COLO668 (cell line): ENCODE measurements around the gene MRPL39.

Source experiments
- DNase-seq: peaks from one replicate; lab custom pipeline; 2025; ENCODE audit not compliant: unreplicated experiment; lab: John Stamatoyannopoulos, UW

Gene MRPL39

GRCh38 chr21:25615880-25616279 is 8.6 kb upstream of the MRPL39 start:
- no peak for DNase-seq

GRCh38 chr21:25614441-25614840 is 7.2 kb upstream of the MRPL39 start:
- no peak for DNase-seq

- peak; percentile 78 for DNase-seq
Observed at GRCh38 chr21:25608044-25608737, 910 bp upstream of the MRPL39 start.

DNA sequence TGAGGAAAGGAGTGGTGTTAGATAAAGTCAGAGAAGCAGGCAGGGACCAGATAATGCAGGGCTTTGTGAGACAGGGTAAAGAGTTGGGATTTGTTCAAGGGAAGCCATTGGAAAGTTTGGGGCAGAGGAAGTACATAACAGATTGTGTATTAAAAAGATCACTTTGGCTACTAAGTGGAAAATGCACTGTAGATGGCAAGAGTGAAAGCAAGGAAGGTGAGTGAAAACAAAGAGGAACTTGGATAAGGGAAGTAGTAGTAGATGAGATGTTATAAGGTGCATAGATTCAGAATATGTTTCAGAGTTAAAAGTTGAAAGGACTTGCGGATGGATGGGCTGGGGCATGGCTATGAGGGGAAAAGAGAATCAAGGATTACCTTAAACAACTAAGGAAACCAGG is 17.4 kb downstream of the MRPL39 start:
- DNase-seq, result no peak

GRCh38 chr21:25586791-25587190 is 20.5 kb downstream of the MRPL39 start:
- DNase-seq, result no peak

GRCh38 chr21:25586326-25586725 is 21.0 kb downstream of the MRPL39 start:
- no peak for DNase-seq

DNA sequence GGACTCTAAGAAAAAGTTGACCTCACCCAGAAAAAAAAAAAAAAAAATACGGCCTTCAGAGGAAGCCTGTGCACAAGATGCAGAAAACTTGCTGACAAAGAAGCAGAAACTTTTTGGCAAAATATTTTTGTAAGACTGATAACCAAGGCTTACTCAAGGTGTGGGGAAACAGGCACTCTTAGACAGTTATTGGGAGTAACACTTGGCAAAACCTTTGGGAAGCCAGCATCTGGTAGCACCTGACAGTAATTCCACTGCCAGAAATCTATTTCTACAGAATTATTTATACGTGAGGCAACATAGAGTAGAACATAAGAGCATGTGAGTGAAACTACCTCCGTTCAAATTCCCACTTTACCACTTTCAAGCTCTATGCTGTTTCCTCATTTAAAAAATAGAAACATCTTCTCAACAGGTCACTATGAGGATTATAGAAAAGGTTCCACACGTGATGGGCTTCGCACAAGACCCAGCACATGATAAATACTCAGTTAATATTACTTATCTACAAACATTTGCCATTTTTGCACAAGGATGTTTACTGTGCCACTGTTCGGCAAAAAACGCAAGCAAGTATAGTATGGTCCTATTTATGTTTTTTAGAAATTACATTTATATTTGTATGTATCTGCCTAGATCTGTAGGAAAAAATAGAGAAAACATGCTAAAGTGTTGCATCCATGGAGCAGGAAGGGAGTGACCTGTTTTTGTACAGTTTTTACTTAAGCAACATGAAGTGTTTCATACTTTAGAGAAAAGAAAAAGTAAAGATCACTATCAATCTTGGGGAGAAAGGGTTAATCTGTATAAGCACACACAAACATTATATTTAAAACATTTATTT is 22.2 kb downstream of the MRPL39 start:
- no peak for DNase-seq

GRCh38 chr21:25583370-25584130 is 23.7 kb downstream of the MRPL39 start:
- peak; percentile 32 for DNase-seq

DNA sequence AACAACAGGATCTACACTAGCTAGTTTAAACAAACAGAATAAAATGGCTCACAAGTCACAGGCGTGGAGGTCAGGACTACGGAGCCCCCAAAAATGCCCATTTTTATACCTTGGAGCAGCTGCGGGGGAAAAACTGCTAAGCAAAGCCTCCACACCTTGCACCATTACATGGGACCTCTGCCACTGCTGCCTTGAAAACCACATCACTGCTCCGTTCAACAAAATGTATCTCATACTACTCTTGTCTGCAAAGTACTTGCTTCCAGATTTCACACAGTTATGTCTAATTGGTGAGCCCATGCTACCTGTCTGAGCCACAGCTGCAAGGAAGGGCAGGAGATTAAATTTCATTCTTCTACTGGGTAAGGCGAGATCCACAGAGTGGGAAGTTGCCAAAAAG is 24.4 kb downstream of the MRPL39 start:
- DNase-seq, result peak; percentile 37

DNA sequence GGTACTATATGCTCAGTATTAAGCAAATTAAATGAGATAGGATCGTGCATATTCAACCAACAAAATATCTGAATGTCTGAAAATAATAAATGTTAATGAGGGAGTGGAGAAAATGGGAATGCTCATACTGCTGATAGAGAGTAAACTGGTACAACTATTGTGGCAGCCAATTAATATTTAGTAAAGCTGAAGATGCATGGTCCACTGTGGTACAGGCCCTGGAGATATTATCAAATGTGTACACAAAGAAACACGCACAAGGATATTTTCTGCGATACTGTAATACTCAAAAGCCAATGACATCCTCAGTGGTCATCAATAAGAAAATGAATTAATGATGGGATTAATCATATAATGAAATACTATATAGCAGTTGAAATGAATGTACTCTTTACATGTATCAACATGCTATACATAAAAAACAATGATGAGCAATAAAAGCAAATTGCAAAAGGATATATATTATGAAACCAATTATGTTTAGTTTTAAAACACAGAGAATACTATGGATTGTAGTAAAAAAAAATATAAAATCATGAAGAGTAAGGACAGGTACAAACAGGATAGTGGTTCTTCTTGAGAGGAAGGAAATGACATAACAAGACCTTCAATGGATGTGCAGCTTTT is 25.0 kb downstream of the MRPL39 start:
- no peak for DNase-seq

DNA sequence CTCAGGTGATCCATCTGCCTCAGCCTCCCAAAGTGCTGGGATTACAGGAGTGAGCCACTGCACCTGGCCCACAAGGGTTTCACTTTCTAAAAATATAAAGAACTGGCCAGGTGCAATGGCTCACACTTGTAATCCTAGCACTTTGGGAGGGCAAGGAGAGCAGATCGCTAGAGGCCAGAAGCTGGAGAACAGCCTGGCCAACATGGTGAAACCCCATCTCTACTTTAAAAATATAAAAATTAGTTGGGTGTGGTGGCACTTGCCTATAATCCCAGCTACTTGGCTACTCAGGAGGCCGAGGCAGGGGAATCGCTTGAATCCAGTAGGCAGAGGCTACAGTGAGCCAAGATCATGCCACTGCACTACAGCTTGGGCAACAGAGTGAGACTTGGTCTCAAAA is 25.7 kb downstream of the MRPL39 start:
- peak; percentile 13 for DNase-seq

DNA sequence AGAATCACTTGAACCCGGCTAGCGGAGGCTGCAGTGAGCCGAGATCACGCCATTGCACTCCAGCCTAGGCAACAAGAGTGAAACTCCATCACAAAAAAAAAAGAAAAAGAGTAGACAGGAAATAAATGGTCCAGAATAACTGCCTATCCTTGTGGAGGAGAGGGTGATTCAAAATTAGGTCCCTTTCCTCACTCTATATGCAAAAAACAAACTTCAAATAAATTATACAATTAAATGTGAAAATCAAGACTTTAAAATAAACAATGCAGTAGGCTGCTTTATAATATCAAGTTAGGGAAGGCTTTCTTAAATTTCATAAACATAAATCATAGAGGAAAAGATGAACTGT is 26.4 kb downstream of the MRPL39 start:
- no peak for DNase-seq

- DNase-seq, result no peak
Observed at GRCh38 chr21:25579226-25580013, 27.9 kb downstream of the MRPL39 start.

DNA sequence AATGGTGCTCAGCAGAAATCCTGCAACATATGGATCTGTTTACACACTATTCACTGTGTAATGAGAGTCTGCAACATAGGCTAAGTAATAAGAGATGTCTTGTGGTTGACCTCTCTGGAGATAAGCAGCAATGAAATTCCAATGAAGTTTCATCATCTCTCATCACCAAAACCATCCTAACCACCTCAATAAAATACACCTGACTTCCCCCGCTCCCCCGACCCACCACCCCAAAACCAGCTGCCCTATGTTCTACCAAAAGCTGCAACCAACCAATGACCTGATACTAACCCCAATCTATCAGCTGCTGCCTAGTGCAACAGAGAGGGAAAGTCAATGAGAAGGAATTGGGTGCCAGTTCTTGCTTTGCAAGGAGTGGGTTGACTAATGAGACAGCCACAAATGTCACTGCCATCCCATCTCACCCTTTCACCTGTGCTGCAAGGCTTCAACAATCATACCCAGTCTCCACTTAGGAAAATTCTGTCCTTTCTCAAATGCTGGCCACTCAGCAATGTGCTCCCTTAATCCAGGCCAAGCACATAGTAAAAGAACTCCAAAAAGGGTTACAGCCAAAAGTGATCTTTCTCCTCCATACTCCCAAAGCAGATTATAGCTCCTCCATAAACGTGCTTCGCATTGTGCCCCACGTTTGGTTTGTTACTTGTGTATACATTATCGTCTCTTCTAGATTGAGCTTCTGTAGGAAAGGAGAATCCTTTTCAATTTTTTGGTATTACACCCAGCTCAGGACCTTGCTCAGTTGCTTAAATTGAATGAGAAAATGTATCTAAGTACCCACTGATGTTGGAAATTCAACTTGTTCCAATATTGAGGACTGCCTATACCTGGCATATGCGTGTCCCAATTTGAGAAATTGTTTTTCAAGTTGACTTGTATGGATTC is 29.0 kb downstream of the MRPL39 start:
- no peak for DNase-seq

DNA sequence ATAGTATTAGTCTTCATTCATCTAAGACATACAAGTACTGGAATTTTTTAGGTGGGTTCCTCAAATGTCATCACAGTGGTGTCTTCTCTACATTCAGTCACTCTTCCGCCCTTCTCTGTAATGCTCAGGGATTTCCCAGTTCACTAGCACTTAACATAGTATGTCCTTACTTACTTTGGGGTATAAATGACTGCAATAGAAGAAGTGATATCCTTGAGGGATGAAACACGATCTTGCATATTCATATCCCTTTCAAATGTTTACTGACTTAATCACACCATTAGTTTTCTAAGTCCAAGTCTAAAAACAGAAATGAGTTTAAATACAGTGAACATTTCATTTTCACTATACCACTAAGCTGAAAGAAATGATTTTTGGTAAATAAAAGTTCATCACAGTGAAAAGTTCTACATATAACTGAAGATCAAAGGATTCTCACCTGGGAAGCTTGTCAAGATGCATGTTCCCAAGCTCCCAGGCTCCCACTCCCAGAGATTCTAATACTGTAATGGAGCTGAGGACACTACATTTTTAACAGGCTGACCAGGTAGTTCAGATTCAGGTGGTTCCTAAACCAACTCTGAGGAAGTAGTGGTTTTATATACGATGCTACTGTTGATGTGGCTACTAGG is 29.7 kb downstream of the MRPL39 start:
- no peak for DNase-seq

DNA sequence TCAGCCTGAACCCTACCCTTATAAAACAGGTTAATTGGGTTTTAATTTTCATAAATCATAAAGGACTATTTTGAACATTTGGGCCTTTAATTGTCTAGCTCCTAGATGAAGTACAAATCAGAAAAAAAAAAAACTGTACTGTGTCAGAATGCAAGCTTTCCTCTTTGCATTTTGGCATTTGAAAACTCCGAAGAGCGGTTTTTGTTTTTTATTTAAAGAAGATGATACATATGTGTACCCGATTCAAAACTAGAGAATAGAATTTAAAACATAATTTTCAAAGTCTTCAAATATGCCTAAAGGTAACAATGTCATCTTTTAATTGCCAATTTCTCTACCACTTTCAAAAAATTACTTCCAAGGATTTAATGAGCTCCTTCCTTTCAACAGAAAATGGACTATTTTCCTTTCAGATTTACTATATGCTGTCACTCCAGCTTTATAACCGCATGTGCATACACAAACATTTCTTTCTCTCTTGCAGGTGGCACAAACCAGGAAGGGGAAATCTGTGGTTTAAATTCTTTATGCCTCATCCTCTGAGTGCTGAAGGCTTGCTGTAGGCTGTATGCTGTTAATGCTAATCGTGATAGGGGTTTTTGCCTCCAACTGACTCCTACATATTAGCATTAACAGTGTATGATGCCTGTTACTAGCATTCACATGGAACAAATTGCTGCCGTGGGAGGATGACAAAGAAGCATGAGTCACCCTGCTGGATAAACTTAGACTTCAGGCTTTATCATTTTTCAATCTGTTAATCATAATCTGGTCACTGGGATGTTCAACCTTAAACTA is 33.7 kb downstream of the MRPL39 start:
- peak; percentile 46 for DNase-seq

DNA sequence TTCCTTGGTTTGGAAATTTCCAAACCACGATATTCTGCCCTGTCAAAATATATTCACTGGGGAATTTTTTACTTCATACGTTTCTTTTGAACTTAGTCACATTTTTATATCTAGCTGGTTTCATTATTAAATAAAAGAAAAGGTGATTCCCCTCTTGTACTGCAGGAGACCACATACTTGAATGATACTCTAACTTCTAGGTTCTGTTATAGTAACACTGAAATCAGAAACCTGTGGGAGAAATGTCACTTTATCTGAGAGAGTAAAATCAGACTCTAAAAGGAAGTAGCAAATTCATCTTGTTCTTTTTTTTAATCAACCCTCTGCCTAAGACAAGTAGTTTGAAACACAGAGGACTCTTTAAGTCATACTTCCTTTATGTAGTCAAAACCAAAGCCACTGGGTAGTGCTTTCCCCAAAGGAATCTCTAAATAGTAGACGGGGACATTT is 34.4 kb downstream of the MRPL39 start:
- no peak for DNase-seq

- DNase-seq, result no peak
Observed at GRCh38 chr21:25571726-25572121, 35.6 kb downstream of the MRPL39 start.
